ENCODE measurements around the gene CLCA2. TPM values are rescaled to one million over a fixed set of nuclear protein-coding genes. Genes with fewer than 3 reads are reported as not detected.

CLCA2 gene
- total RNA-seq (2014; rRNA removed; shearing (Covaris generic)) (not detected in 2 replicates), polyA plus RNA-seq (2016; fragmentation: Nextera tagmentation; extraction: Ambion mirVana) (not detected in 2 replicates)
- long read RNA-seq: 0 reads

DNA sequence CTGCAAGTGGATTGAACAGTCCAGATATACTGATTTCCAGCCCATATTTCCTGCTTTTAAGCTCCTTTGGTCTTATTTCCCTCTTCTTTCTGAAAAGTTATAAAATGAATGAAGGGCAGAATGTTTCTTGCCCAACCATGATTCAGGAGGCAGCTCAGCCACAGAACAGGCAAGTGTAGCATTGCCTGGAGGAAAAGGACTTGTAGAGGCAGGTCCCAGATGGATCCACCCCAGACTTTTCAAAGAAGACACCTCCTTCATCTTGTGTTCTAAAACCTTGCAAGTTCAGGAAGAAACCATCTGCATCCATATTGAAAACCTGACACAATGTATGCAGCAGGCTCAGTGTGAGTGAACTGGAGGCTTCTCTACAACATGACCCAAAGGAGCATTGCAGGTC, at the start of gene CLCA2:
CLCA2 (plus strand) TSS at position 299 of the 400 bp plus-strand sequence; CDS start at position 376, 77 bp downstream.
- H3K27ac ChIP-seq (ENCODE audit: low read depth): no peak within 1 kb of the TSS
- H3K4me3 ChIP-seq: no peak within 1 kb of the TSS
- no peaks in the 10 kb centered on the region for H3K9me2 ChIP-seq (ENCODE audit: insufficient read depth)
- peak within 1 kb of the TSS; percentile 90 for H2AFZ ChIP-seq
- peaks cover 9% of the 10 kb centered on the region; the same call in 2 of the 3 replicates for H3K4me1 Mint-ChIP-seq
- no peaks in the 10 kb centered on the region for H3K9me3 Mint-ChIP-seq
- H3K36me3 Mint-ChIP-seq (ENCODE audit: low read depth): no peaks in the 10 kb centered on the region
- DNase-seq (ENCODE audit: low spot score) (no peak), ATAC-seq (no peak)
- no peaks in the 10 kb centered on the region for H3K4me1 ChIP-seq (ENCODE audit: insufficient read depth)
- H3K36me3 ChIP-seq (ENCODE audit: insufficient read depth): no peaks in the 10 kb centered on the region
- no peaks in the 10 kb centered on the region for H4K20me1 ChIP-seq (replicated peaks; ENCODE audit: insufficient read depth)
- no peaks in the 10 kb centered on the region for H3K27me3 ChIP-seq (ENCODE audit: insufficient read depth)
- TF ChIP-seq STAT1 (IDR thresholded peaks at IDR 0.05; ENCODE audit: unreplicated experiment) (no peak), NANOG (IDR thresholded peaks at IDR 0.05; ENCODE audit: borderline replicate concordance) (no peak), JUNB (IDR thresholded peaks at IDR 0.05; ENCODE audit: unreplicated experiment) (no peak), ETS1 (IDR thresholded peaks at IDR 0.05) (no peak), ZNF462 (CRISPR knock-in tag; IDR thresholded peaks at IDR 0.05) (no peak), ZNF331 (CRISPR knock-in tag; IDR thresholded peaks at IDR 0.05; ENCODE audit: low read depth) (no peak), EZH2phosphoT487 (IDR thresholded peaks at IDR 0.05; ENCODE audit: unreplicated experiment) (no peak), EZH2 (IDR thresholded peaks at IDR 0.05; ENCODE audit: low read depth, unreplicated experiment) (no peak), POLR2AphosphoS5 (IDR thresholded peaks at IDR 0.05; ENCODE audit: low read depth) (no peak), CREB1 (CRISPR knock-in tag; IDR thresholded peaks at IDR 0.05; ENCODE audit: low read depth) (no peak), REST (IDR thresholded peaks at IDR 0.05; ENCODE audit: unreplicated experiment) (no peak), ZNF114 (CRISPR knock-in tag; IDR thresholded peaks at IDR 0.05) (no peak)
- TF ChIP-seq, protein P1, sequence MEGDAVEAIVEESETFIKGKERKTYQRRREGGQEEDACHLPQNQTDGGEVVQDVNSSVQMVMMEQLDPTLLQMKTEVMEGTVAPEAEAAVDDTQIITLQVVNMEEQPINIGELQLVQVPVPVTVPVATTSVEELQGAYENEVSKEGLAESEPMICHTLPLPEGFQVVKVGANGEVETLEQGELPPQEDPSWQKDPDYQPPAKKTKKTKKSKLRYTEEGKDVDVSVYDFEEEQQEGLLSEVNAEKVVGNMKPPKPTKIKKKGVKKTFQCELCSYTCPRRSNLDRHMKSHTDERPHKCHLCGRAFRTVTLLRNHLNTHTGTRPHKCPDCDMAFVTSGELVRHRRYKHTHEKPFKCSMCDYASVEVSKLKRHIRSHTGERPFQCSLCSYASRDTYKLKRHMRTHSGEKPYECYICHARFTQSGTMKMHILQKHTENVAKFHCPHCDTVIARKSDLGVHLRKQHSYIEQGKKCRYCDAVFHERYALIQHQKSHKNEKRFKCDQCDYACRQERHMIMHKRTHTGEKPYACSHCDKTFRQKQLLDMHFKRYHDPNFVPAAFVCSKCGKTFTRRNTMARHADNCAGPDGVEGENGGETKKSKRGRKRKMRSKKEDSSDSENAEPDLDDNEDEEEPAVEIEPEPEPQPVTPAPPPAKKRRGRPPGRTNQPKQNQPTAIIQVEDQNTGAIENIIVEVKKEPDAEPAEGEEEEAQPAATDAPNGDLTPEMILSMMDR (conservative IDR thresholded peaks at IDR 0.05; ENCODE audit: low read depth in 2 of 2): no peak
- no peaks in the 10 kb centered on the region for H3K79me2 ChIP-seq (replicated peaks; ENCODE audit: insufficient read depth)
- H3F3A ChIP-seq (replicated peaks; ENCODE audit: low read depth): no peaks in the 10 kb centered on the region
- no peak within 1 kb of the TSS for H3K27ac Mint-ChIP-seq
- H3K4me3 Mint-ChIP-seq: no peak within 1 kb of the TSS
- no peaks in the 10 kb centered on the region for H3K27me3 Mint-ChIP-seq (ENCODE audit: insufficient read depth, low read depth, poor library complexity)
- H3K4me2 ChIP-seq: no peak within 1 kb of the TSS

Data from GM23338 (cell line).